ENCODE data around the gene KCNC4.

DNA sequence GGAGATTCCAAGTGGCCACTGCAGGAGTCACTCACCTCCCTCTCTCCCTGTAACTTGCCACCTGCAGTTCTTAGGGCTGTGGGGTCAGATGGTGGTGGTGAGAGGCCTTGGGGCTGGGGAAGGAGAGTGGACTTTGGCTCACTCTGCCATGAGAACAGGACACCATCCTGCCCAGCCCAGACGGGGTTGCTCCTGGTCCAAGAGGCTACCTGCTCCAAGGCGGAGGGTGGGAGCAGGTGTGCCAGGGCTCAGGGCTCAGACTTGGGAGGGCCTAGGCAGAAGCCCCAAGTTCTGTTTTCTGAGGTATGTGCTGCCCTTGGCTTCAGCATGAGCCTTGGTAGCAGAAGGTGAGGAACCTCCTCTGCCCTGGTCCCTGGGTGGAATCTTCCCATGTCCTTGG, 11.4 kb upstream of the KCNC4 start:
- no peak for TF ChIP-seq POLR2A (IDR thresholded peaks at IDR 0.05; ENCODE audit: low read depth)
- no peak for TF ChIP-seq CTCF (IDR thresholded peaks at IDR 0.05)
